Measurements from ENCODE around the gene SLC39A11.

DNA sequence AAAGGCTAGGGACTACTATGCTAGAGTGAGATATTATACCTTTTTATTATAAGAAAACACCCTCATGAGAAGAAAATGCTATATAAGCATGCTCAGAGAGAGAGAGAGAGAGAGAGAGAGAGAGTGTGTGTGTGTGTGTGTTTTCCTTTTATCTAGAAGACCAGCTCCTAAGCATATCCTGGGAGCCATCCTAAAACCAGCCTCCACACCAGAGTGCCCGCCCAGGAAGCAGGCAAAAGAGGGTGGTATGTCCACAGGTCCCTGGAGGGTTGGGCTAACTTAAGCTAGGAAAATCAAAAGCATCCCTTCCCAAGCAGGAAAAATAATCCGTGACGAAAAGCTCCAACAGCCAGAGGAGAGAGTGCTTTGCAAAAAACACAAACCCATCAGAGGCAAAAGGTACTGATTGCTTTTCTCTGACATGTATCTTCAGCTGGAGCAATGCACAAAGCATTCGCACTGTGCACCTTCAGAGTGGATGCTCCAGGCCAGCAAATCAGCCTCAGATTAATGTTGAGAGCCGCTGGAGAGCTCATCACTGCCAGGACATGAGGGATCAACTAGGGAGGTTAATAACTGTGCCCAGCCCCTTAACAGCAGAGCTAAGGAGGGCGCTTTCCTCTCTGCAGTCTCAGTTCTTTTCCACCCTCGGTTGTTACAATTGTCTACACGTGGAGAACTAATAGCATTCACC lies 125.1 kb downstream of the SLC39A11 start:
- TF ChIP-seq, protein P1, sequence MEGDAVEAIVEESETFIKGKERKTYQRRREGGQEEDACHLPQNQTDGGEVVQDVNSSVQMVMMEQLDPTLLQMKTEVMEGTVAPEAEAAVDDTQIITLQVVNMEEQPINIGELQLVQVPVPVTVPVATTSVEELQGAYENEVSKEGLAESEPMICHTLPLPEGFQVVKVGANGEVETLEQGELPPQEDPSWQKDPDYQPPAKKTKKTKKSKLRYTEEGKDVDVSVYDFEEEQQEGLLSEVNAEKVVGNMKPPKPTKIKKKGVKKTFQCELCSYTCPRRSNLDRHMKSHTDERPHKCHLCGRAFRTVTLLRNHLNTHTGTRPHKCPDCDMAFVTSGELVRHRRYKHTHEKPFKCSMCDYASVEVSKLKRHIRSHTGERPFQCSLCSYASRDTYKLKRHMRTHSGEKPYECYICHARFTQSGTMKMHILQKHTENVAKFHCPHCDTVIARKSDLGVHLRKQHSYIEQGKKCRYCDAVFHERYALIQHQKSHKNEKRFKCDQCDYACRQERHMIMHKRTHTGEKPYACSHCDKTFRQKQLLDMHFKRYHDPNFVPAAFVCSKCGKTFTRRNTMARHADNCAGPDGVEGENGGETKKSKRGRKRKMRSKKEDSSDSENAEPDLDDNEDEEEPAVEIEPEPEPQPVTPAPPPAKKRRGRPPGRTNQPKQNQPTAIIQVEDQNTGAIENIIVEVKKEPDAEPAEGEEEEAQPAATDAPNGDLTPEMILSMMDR (IDR thresholded peaks at IDR 0.05; ENCODE audit: low read depth, low read length): no peak
- no peak for TF ChIP-seq EZH2phosphoT487 (IDR thresholded peaks at IDR 0.05; ENCODE audit: low read depth)

Data from OCI-LY3 (cell line).